HepG2 (cell line): ENCODE measurements around the gene ABHD17A. TPM values are rescaled to one million over a fixed set of nuclear protein-coding genes. Genes with fewer than 3 reads are reported as not detected.

Experiments
- CBFB ChIP-seq: sonication (generic); formaldehyde crosslinking; IDR thresholded peaks from 2 replicates; pipeline ENCODE4 v1.4.0; 2020; ENCODE audit warnings: missing genetic modification reagents
- CEBPB ChIP-seq: IDR thresholded peaks from 2 replicates; pipeline ENCODE4 v1.6.1; 2011; ENCODE audit warnings: low read depth, low read length, improper control_type of control experiment, borderline replicate concordance
- HNRNPLL ChIP-seq: fragments of 200-400 bp; formaldehyde crosslinking; IDR thresholded peaks from 2 replicates; pipeline ENCODE4 v1.6.1; 2017; ENCODE audit warnings: mild to moderate bottlenecking, low read depth, low read length; ENCODE audit not compliant: poor library complexity, severe bottlenecking
- KAT8 ChIP-seq: IDR thresholded peaks from 2 replicates; pipeline ENCODE4 v1.6.1; 2016; ENCODE audit warnings: missing genetic modification reagents, missing compliant biosample characterization
- KDM1A ChIP-seq: IDR thresholded peaks from 2 replicates; pipeline ENCODE4 v1.6.1; 2016; ENCODE audit warnings: missing compliant biosample characterization
- KMT2A ChIP-seq: sonication (generic); formaldehyde crosslinking; IDR thresholded peaks from 2 replicates; pipeline ENCODE4 v1.4.0; 2020; ENCODE audit warnings: missing genetic modification reagents
- PCBP1 ChIP-seq: fragments of 200-400 bp; formaldehyde crosslinking; IDR thresholded peaks from 2 replicates; pipeline ENCODE4 v1.6.1; 2017; ENCODE audit warnings: mild to moderate bottlenecking, low read depth, low read length, borderline replicate concordance
- POLR2AphosphoS2 ChIP-seq: IDR thresholded peaks from 2 replicates; pipeline ENCODE4 v1.6.1; 2011; ENCODE audit warnings: low read depth, low read length, improper control_type of control experiment
- PPARG ChIP-seq: conservative IDR thresholded peaks from 2 replicates; pipeline ENCODE4 v1.6.1; 2016; ENCODE audit warnings: missing biosample characterization, missing genetic modification reagents
- TAF1 ChIP-seq: sonication (generic); formaldehyde crosslinking; IDR thresholded peaks from 2 replicates; pipeline ENCODE4 v1.4.0; 2020; ENCODE audit warnings: missing genetic modification reagents
- TEF ChIP-seq: sonication (generic); formaldehyde crosslinking; IDR thresholded peaks from 2 replicates; pipeline ENCODE4 v1.5.0; 2020; ENCODE audit warnings: missing genetic modification reagents
- THYN1 ChIP-seq: sonication (generic); formaldehyde crosslinking; IDR thresholded peaks from 2 replicates; pipeline ENCODE4 v1.8.1; 2023; ENCODE audit warnings: low read depth, mild to moderate bottlenecking, moderate library complexity, missing genetic modification reagents, borderline replicate concordance
- TSC22D2 ChIP-seq: sonication (generic); formaldehyde crosslinking; IDR thresholded peaks from 2 replicates; pipeline ENCODE4 v1.5.1; 2020; ENCODE audit warnings: missing genetic modification reagents, mild to moderate bottlenecking, borderline replicate concordance
- U2AF1 ChIP-seq: fragments of 200-400 bp; formaldehyde crosslinking; optimal IDR thresholded peaks from 2 replicates; pipeline ENCODE3; 2017; ENCODE audit warnings: mild to moderate bottlenecking, low read depth, low read length
- ZFP62 ChIP-seq: sonication (generic); formaldehyde crosslinking; IDR thresholded peaks from 2 replicates; pipeline ENCODE4 v1.4.0; 2020; ENCODE audit warnings: missing genetic modification reagents
- ZNF281 ChIP-seq: sonication (generic); formaldehyde crosslinking; IDR thresholded peaks from 2 replicates; pipeline ENCODE4 v1.4.0; 2020; ENCODE audit warnings: missing genetic modification reagents, borderline replicate concordance
- ZNF678 ChIP-seq: sonication (generic); formaldehyde crosslinking; IDR thresholded peaks from 2 replicates; pipeline ENCODE4 v1.4.0; 2020; ENCODE audit warnings: mild to moderate bottlenecking, missing genetic modification reagents
- ZNF746 ChIP-seq: sonication (generic); formaldehyde crosslinking; IDR thresholded peaks from 2 replicates; pipeline ENCODE4 v1.8.0; 2022; ENCODE audit warnings: mild to moderate bottlenecking, missing genetic modification reagents
- ZNF780A ChIP-seq: sonication (generic); formaldehyde crosslinking; IDR thresholded peaks from 2 replicates; pipeline ENCODE4 v1.8.0; 2022; ENCODE audit warnings: mild to moderate bottlenecking, missing genetic modification reagents, moderate library complexity
- ZNF790 ChIP-seq: sonication (generic); formaldehyde crosslinking; IDR thresholded peaks from 2 replicates; pipeline ENCODE4 v1.8.0; 2022; ENCODE audit warnings: missing genetic modification reagents, mild to moderate bottlenecking, borderline replicate concordance
- polyA plus RNA-seq, 8 experiments: library from polyadenylated mRNA; depleted of rRNA in 3 of 8; stranded (reverse) in 7 of 8; unstranded in 1 of 8; fragments of >200 nt; fragmentation: Illumina TruSeq in 4 of 8; extraction: Trizol in 4 of 8; gene quantifications; 2 replicates each; pipeline versions ENCODE4 v1.2.1 to v1.2.3, GENCODE V29; 2011 to 2016; ENCODE audit warnings: low read depth in 4 of 8, missing spikeins in 1 of 8, mixed read lengths in 1 of 8; ENCODE audit not compliant: insufficient read depth in 1 of 8
- total RNA-seq, 5 experiments: library from RNA; depleted of rRNA; stranded (reverse); fragments of >200 nt; fragmentation: Illumina TruSeq; extraction: Trizol; gene quantifications; 2 replicates each; pipeline ENCODE4 v1.2.3, GENCODE V29; 2016; ENCODE audit warnings: low read depth in 1 of 5
- TF ChIP-seq, protein P1 (sequence below): sonication (generic); formaldehyde crosslinking; IDR thresholded peaks from 2 replicates; pipeline ENCODE4 v1.8.0; 2022; ENCODE audit warnings: missing genetic modification reagents, mild to moderate bottlenecking, inconsistent platforms, borderline replicate concordance
- TF ChIP-seq, protein P2 (sequence below): sonication (generic); formaldehyde crosslinking; IDR thresholded peaks from 2 replicates; pipeline ENCODE4 v1.8.1; 2022; ENCODE audit warnings: mild to moderate bottlenecking, missing genetic modification reagents
- TF ChIP-seq, protein P3 (sequence below): sonication (generic); formaldehyde crosslinking; IDR thresholded peaks from 2 replicates; pipeline ENCODE4 v1.5.1; 2020; ENCODE audit warnings: mild to moderate bottlenecking, moderate library complexity, missing genetic modification reagents

ABHD17A gene
- total and polyA plus RNA-seq, 2 of the 13 experiments (the other 11 are each of a cell fraction or from before 2014, with no cell fraction given): 27.7 to 40.8 TPM

- TF ChIP-seq ZNF780A (CRISPR knock-in tag) (no peak), ZNF746 (no peak; the same call in 1 of the 2 replicates), ZNF678 (CRISPR knock-in tag) (no peak), CBFB (CRISPR knock-in tag) (0 out of 2 replicates have a peak, but pooled peaks have one; percentile 53), ZFP62 (CRISPR knock-in tag) (no peak), KMT2A (CRISPR knock-in tag) (no peak), HNRNPLL (peak; percentile 86), TEF (CRISPR knock-in tag) (no peak), CEBPB (no peak), KAT8 (CRISPR knock-in tag) (peak; percentile 47), U2AF1 (no peak), POLR2AphosphoS2 (no peak), ZNF790 (CRISPR knock-in tag) (no peak), THYN1 (CRISPR knock-in tag) (no peak), TAF1 (CRISPR knock-in tag) (no peak; the same call in 1 of the 2 replicates), ZNF281 (CRISPR knock-in tag) (0 out of 2 replicates have a peak, but pooled peaks have one; percentile 39), TSC22D2 (CRISPR knock-in tag) (no peak), PPARG (CRISPR knock-in tag) (peak; percentile 58; the same call in 1 of the 2 replicates), KDM1A (no peak), PCBP1 (0 out of 2 replicates have a peak, but pooled peaks have one; percentile 13)
- TF ChIP-seq, protein P1, sequence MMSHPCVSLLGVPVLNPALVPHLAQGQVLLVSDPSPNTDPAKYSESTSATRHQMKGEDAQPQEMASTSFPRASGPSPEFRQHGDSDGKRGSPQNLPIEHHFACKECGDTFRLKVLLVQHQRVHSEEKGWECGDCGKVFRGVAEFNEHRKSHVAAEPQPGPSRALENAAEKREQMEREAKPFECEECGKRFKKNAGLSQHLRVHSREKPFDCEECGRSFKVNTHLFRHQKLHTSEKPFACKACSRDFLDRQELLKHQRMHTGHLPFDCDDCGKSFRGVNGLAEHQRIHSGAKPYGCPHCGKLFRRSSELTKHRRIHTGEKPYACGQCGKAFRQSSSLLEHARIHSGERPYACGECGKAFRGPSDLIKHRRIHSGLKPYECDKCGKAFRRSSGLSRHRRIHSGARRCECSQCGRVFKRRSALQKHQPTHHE (CRISPR knock-in tag): no peak
- TF ChIP-seq, protein P2, sequence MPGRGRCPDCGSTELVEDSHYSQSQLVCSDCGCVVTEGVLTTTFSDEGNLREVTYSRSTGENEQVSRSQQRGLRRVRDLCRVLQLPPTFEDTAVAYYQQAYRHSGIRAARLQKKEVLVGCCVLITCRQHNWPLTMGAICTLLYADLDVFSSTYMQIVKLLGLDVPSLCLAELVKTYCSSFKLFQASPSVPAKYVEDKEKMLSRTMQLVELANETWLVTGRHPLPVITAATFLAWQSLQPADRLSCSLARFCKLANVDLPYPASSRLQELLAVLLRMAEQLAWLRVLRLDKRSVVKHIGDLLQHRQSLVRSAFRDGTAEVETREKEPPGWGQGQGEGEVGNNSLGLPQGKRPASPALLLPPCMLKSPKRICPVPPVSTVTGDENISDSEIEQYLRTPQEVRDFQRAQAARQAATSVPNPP: no peak
- TF ChIP-seq, protein P3, sequence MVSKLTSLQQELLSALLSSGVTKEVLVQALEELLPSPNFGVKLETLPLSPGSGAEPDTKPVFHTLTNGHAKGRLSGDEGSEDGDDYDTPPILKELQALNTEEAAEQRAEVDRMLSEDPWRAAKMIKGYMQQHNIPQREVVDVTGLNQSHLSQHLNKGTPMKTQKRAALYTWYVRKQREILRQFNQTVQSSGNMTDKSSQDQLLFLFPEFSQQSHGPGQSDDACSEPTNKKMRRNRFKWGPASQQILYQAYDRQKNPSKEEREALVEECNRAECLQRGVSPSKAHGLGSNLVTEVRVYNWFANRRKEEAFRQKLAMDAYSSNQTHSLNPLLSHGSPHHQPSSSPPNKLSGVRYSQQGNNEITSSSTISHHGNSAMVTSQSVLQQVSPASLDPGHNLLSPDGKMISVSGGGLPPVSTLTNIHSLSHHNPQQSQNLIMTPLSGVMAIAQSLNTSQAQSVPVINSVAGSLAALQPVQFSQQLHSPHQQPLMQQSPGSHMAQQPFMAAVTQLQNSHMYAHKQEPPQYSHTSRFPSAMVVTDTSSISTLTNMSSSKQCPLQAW (CRISPR knock-in tag): peak; percentile 12
These were observed 20.7 kb downstream of the ABHD17A start (continued) for GRCh38 chr19:1864480-1865171.
